Kidney (tissue), 14 donors: ENCODE data around the gene SDHAF3. TPM values are rescaled to one million over a fixed set of nuclear protein-coding genes. Genes with fewer than 3 reads are reported as not detected.

Experiments
- DNase-seq, 5 donors: peaks; one replicate each; pipeline ENCODE4 v3.0.0-alpha.2; 2013 to 2020
- FAIRE-seq: peaks from 2 replicates; lab custom pipeline; 2012; peaks lifted over from hg19 to GRCh38; lab: Jason Lieb, UNC
- H3K27ac ChIP-seq, 2 donors: one replicate each; pipeline ENCODE4 v1.7.0; 2013; ENCODE audit warnings: low read depth in 2 of 2, low read length in 2 of 2, inconsistent platforms in 1 of 2
- H3K27me3 ChIP-seq: one replicate; pipeline ENCODE4 v1.7.1; 2013; ENCODE audit warnings: low read length, inconsistent platforms; ENCODE audit not compliant: control insufficient read depth, insufficient read depth
- H3K36me3 ChIP-seq, 3 donors: one replicate each; pipeline versions ENCODE4 v1.7.0 to v1.7.1; 2013; ENCODE audit warnings: low read length in 3 of 3, control low read depth in 1 of 3, inconsistent platforms in 1 of 3; ENCODE audit not compliant: insufficient read depth in 3 of 3, control insufficient read depth in 2 of 3
- H3K4me1 ChIP-seq, 3 donors: one replicate each; pipeline versions ENCODE4 v1.7.0 to v1.7.1; 2013; ENCODE audit warnings: low read length in 3 of 3, inconsistent platforms in 1 of 3, low read depth in 1 of 3; ENCODE audit not compliant: control insufficient read depth in 2 of 3, insufficient read depth in 2 of 3
- H3K4me3 ChIP-seq, 3 donors: one replicate each; pipeline versions ENCODE4 v1.7.0 to v1.8.1; 2013; ENCODE audit warnings: low read length in 3 of 3, control low read depth in 1 of 3, inconsistent platforms in 1 of 3
- H3K9ac ChIP-seq, 3 donors: one replicate each; pipeline versions ENCODE4 v1.7.0 to v1.7.1; 2013; ENCODE audit warnings: low read length in 3 of 3, control low read depth in 1 of 3, inconsistent platforms in 1 of 3
- H3K9me3 ChIP-seq, 3 donors: one replicate each; pipeline versions ENCODE4 v1.7.0 to v1.7.1; 2013; ENCODE audit warnings: low read length in 3 of 3, control low read depth in 1 of 3, inconsistent platforms in 1 of 3; ENCODE audit not compliant: control insufficient read depth in 2 of 3, insufficient read depth in 1 of 3
- CTCF ChIP-seq: IDR thresholded peaks from 3 replicates; pipeline ENCODE4 v1.5.1; 2012; ENCODE audit warnings: mild to moderate bottlenecking, moderate library complexity, borderline replicate concordance; ENCODE audit not compliant: insufficient read depth; ENCODE audit errors: extremely low read depth
- intact Hi-C: fragments of 100-400 bp; cut with DNase I; formaldehyde crosslinking; loops from one replicate; pipeline ENCODE4 v1.11.1; 2022
- polyA plus RNA-seq: library from polyadenylated mRNA; stranded (reverse); fragments of 350-450 nt; fragmentation: Illumina TruSeq; extraction: RNeasy Lipid Tissue Mini Kit (QIAGEN cat#74804); gene quantifications from one replicate; pipeline ENCODE4 v1.2.3, GENCODE V29; 2014; ENCODE audit warnings: low read depth, low replicate concordance; ENCODE audit not compliant: insufficient read depth
- total RNA-seq: library from RNA; stranded (reverse); fragmentation: NEBNext Ultra II Directional; extraction: Animal tissue kit (Norgen Biotek cat#: 25700); gene quantifications from one replicate; pipeline ENCODE4 v1.2.1, GENCODE V29; 2021
- donor health status: control.
- donor health status: control.
- donor health status: control.
- donor health status: control.
- donor health status: control.
- donor health status: DM: yes; HTN: yes; CAD: no.
- donor health status: Normal renal cell carcinoma (clear cell type).

Gene SDHAF3
- total and polyA plus RNA-seq, 2 donors from 2014 or later, result 17.2 to 22.2 TPM

- no peak overlapping the region for H3K9ac ChIP-seq
- no peaks in the 10 kb centered on the region for H3K36me3 ChIP-seq
- FAIRE-seq (no peak), DNase-seq (no peak)
- H3K4me3 ChIP-seq, result no peak overlapping the region
- no peaks in the 10 kb centered on the region for H3K4me1 ChIP-seq
- intact Hi-C loops, result no loop called here
- H3K27me3 ChIP-seq, result no peaks in the 10 kb centered on the region
- H3K27ac ChIP-seq, result no peak overlapping the region
- H3K9me3 ChIP-seq, result no peaks in the 10 kb centered on the region
- no peak for TF ChIP-seq CTCF
These were observed 49.7 kb downstream of the SDHAF3 start for GRCh38 chr7:97167176-97167575.

GRCh38 chr7:97167749-97168148 is 50.3 kb downstream of the SDHAF3 start:
- Histone ChIP-seq H3K4me1 (no peaks in the 10 kb centered on the region), H3K9me3 (no peaks in the 10 kb centered on the region), H3K27ac (no peak overlapping the region), H3K9ac (no peak overlapping the region), H3K27me3 (no peaks in the 10 kb centered on the region), H3K36me3 (no peaks in the 10 kb centered on the region), H3K4me3 (no peak overlapping the region)
- intact Hi-C loops, result no loop called here
- FAIRE-seq, result no peak
- no peak for DNase-seq
- no peak for TF ChIP-seq CTCF

- Histone ChIP-seq H3K4me1 (no peaks in the 10 kb centered on the region), H3K36me3 (no peaks in the 10 kb centered on the region), H3K27ac (no peak overlapping the region), H3K4me3 (no peak overlapping the region), H3K9me3 (no peaks in the 10 kb centered on the region), H3K27me3 (no peaks in the 10 kb centered on the region), H3K9ac (no peak overlapping the region)
- FAIRE-seq (no peak), DNase-seq (no peak)
- intact Hi-C loops, result no loop called here
- TF ChIP-seq CTCF, result no peak
These were observed 56.8 kb downstream of the SDHAF3 start for GRCh38 chr7:97174303-97174702.

- Histone ChIP-seq H3K27ac (no peak overlapping the region), H3K9me3 (no peaks in the 10 kb centered on the region), H3K9ac (no peak overlapping the region), H3K36me3 (no peaks in the 10 kb centered on the region), H3K4me3 (no peak overlapping the region), H3K27me3 (no peaks in the 10 kb centered on the region), H3K4me1 (no peaks in the 10 kb centered on the region)
- DNase-seq, result peak in 4 of 5 donors; percentile 41 to 87 (median 58)
- peak; percentile 64 for TF ChIP-seq CTCF
- intact Hi-C loops, result no loop called here
- no peak for FAIRE-seq
These were observed 62.1 kb downstream of the SDHAF3 start for GRCh38 chr7:97179454-97180104.
